SU-DHL-6 (cell line): ENCODE measurements around the gene TAF11L3.

Experiments
- CTCF ChIP-seq: fragments of 200-600 bp; sonication (generic); IDR thresholded peaks from one replicate; pipeline ENCODE4 v1.5.1; 2017; ENCODE audit warnings: antibody characterized with exemption, mild to moderate bottlenecking, low read length, moderate library complexity; ENCODE audit not compliant: insufficient read depth, poor library complexity, severe bottlenecking
- EZH2phosphoT487 ChIP-seq: fragments of 200-600 bp; sonication (generic), shearing (Covaris generic); conservative IDR thresholded peaks from 2 replicates; pipeline ENCODE4 v1.6.1; 2018; ENCODE audit warnings: mild to moderate bottlenecking, antibody characterized with exemption, low read length, moderate library complexity, mixed read lengths

- TF ChIP-seq CTCF (no peak), EZH2phosphoT487 (no peak)
These were observed 40.4 kb upstream of the TAF11L3 start for GRCh38 chr5:17477573-17478265.
